PC-9 (cell line): ENCODE data around the gene NAGLU. TPM values are rescaled to one million over a fixed set of nuclear protein-coding genes. Genes with fewer than 3 reads are reported as not detected.

Experiments
- BruUV-seq: library from RNA; stranded (reverse); fragments of 400-500 nt; replicated peaks from 2 replicates; lab custom pipeline; 2021; lab: Mats Ljungman, UMichigan
- CTCF ChIA-PET: fragments of 300-600 bp; sonication (Branson Sonifier 250); formaldehyde crosslinking; loops from one replicate; lab custom pipeline; 2022; ENCODE audit warnings: antibody characterized with exemption; lab: Charles Lee
- POLR2A ChIA-PET: fragments of 300-600 bp; sonication (Branson Sonifier 250); formaldehyde crosslinking; loops from one replicate; lab custom pipeline; 2022; ENCODE audit warnings: antibody characterized with exemption; ENCODE audit not compliant: unreplicated experiment; lab: Charles Lee
- DNase-seq, 2 experiments: peaks; one replicate each; pipeline versions ENCODE4 v3.0.0 to v3.0.0-alpha.2; 2015 to 2022; ENCODE audit warnings: mixed read lengths in 1 of 2
- H2AFZ ChIP-seq: fragments of 200-600 bp; sonication (generic); 2 replicates; pipeline ENCODE4 v1.8.1; 2017; ENCODE audit warnings: antibody characterized with exemption
- H3F3A ChIP-seq: fragments of 200-600 bp; sonication (generic); 2 replicates; pipeline ENCODE4 v1.8.1; 2017; ENCODE audit warnings: antibody characterized with exemption, mild to moderate bottlenecking, low read depth; ENCODE audit not compliant: insufficient read depth
- H3K27ac ChIP-seq: fragments of 200-600 bp; sonication (generic); 2 replicates; pipeline ENCODE4 v1.6.1; 2016; ENCODE audit warnings: mixed run types
- H3K27me3 ChIP-seq: fragments of 200-600 bp; sonication (generic); 2 replicates; pipeline ENCODE4 v1.6.1; 2016; ENCODE audit warnings: low read depth, mixed run types; ENCODE audit not compliant: insufficient read depth
- H3K36me3 ChIP-seq: fragments of 200-600 bp; sonication (generic); 2 replicates; pipeline ENCODE4 v1.6.1; 2016; ENCODE audit warnings: low read depth, mixed run types
- H3K4me1 ChIP-seq: fragments of 200-600 bp; sonication (generic); replicated peaks from 2 replicates; pipeline ENCODE4 v1.6.1; 2016; ENCODE audit warnings: mixed run types; ENCODE audit not compliant: insufficient read depth
- H3K4me2 ChIP-seq: fragments of 200-600 bp; sonication (generic); 2 replicates; pipeline ENCODE4 v1.6.1; 2017; ENCODE audit warnings: mixed run types
- H3K4me3 ChIP-seq: fragments of 200-600 bp; sonication (generic); 2 replicates; pipeline ENCODE4 v1.6.1; 2016; ENCODE audit warnings: mixed run types
- H3K79me2 ChIP-seq: fragments of 200-600 bp; sonication (generic); 2 replicates; pipeline ENCODE4 v1.6.1; 2017; ENCODE audit warnings: low read depth, mixed run types
- H3K9me2 ChIP-seq: fragments of 200-600 bp; sonication (generic); 2 replicates; pipeline ENCODE4 v1.8.1; 2017; ENCODE audit warnings: mild to moderate bottlenecking; ENCODE audit not compliant: insufficient read depth
- H3K9me3 ChIP-seq: fragments of 200-600 bp; sonication (generic); 2 replicates; pipeline ENCODE4 v1.8.1; 2016; ENCODE audit warnings: low read depth; ENCODE audit not compliant: insufficient read depth
- H4K20me1 ChIP-seq: fragments of 200-600 bp; sonication (generic); 2 replicates; pipeline ENCODE4 v1.8.1; 2017; ENCODE audit not compliant: insufficient read depth
- EZH2 ChIP-seq: fragments of 200-600 bp; sonication (generic); IDR thresholded peaks from 2 replicates; pipeline ENCODE4 v1.8.0; 2017; ENCODE audit warnings: antibody characterized with exemption, low read depth
- intact Hi-C: fragments of 100-400 bp; cut with micrococcal nuclease; formaldehyde crosslinking; loops from one replicate; pipeline ENCODE4 v1.10.0; 2022; ENCODE audit not compliant: unreplicated experiment
- total RNA-seq: library from RNA; stranded (reverse); gene quantifications from 2 replicates; pipeline ENCODE4 v1.2.3, GENCODE V29; 2021
- TF ChIP-seq, protein P1 (sequence below): fragments of 200-600 bp; sonication (generic); conservative IDR thresholded peaks from 2 replicates; pipeline ENCODE4 v1.6.1; 2017; ENCODE audit warnings: mixed run types, antibody characterized with exemption, mild to moderate bottlenecking, moderate library complexity

The NAGLU gene
- total RNA-seq, 1 experiment from 2014 or later, result 18.2 TPM

DNA sequence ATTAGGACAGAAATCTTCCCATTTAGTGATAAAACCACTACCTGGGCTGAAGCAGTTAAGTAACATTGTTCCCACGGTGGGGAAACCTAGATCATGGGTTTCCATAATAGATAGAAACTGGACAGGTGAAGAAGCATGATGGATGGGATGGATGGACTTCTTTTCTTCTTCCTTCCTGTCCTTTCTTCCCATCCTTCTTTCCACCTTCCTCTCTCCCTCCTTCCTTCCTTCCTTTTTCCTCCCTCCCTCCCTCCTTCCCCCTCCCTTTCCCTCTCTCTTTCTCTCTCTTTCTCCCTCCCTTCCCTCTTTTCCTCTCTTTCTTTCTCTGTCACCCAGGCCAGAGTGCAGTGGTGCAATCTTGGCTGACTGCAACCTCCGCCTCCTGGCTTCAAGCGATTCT lies 38.4 kb downstream of the NAGLU start:
- Histone ChIP-seq H2AFZ (no peak overlapping the region), H3K79me2 (peaks cover 22% of the 10 kb centered on the region), H3K27me3 (no peaks in the 10 kb centered on the region), H3K4me2 (no peak overlapping the region), H4K20me1 (no peaks in the 10 kb centered on the region), H3K36me3 (0 out of 2 replicates have a peak, but pooled peaks cover 15% of the 10 kb centered on the region), H3F3A (peaks cover 53% of the 10 kb centered on the region), H3K9me3 (no peaks in the 10 kb centered on the region), H3K27ac (no peak overlapping the region), H3K4me1 (peaks cover 17% of the 10 kb centered on the region; the same call in 1 of the 2 replicates), H3K9me2 (no peaks in the 10 kb centered on the region), H3K4me3 (no peak overlapping the region)
- BruUV-seq, result no TSS peak
- TF ChIP-seq, protein P1, sequence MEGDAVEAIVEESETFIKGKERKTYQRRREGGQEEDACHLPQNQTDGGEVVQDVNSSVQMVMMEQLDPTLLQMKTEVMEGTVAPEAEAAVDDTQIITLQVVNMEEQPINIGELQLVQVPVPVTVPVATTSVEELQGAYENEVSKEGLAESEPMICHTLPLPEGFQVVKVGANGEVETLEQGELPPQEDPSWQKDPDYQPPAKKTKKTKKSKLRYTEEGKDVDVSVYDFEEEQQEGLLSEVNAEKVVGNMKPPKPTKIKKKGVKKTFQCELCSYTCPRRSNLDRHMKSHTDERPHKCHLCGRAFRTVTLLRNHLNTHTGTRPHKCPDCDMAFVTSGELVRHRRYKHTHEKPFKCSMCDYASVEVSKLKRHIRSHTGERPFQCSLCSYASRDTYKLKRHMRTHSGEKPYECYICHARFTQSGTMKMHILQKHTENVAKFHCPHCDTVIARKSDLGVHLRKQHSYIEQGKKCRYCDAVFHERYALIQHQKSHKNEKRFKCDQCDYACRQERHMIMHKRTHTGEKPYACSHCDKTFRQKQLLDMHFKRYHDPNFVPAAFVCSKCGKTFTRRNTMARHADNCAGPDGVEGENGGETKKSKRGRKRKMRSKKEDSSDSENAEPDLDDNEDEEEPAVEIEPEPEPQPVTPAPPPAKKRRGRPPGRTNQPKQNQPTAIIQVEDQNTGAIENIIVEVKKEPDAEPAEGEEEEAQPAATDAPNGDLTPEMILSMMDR, result no peak
- TF ChIP-seq EZH2, result no peak
- ChIA-PET POLR2A (interaction anchor here (0.7 kb wide), 1 partner anchor 450 kb away, joined by 4 read pairs; no protein-coding TSS in a partner anchor), CTCF (no interaction called here)
- intact Hi-C loops, result no loop called here
- DNase-seq, result no peak

DNA sequence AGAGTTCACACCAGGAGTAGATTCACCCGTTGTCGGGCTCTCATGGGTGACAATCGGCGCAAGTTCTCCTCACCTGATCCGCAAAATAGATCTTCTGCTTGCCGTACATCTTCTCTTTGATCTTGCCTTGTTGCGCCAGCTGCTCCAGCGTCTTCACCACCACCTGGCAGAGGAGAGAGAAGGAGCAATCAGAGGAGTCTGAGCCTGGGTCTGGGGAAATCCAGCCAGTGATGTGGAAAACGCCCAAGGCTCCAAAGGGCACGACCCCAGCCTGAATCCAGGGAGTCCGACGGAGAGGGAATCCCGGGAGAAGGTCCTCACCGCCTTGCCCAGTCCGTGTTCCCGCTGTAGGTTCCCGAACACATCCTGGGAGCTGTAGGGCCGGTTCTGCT lies 41.1 kb downstream of the NAGLU start:
- H3K4me1 ChIP-seq, result peaks cover 17% of the 10 kb centered on the region; the same call in 1 of the 2 replicates
- H3K4me3 ChIP-seq, result peak overlapping the region; percentile 94
- ChIA-PET POLR2A (interaction anchor here (0.6 to 0.7 kb wide), 2 partner anchors 287 to 907 kb away, joined by 3 to 8 read pairs; partner anchors contain the start of gene DHX8), CTCF (interaction anchor here (0.6 to 2.1 kb wide), 5 partner anchors 10 to 552 kb away, joined by 3 to 5 read pairs (median 3); no protein-coding TSS in a partner anchor)
- no peak overlapping the region for H3K27ac ChIP-seq
- no peaks in the 10 kb centered on the region for H3K9me3 ChIP-seq
- H3F3A ChIP-seq, result peaks cover 52% of the 10 kb centered on the region
- H3K9me2 ChIP-seq, result no peaks in the 10 kb centered on the region
- peaks cover 11% of the 10 kb centered on the region; the same call in 1 of the 2 replicates for H3K36me3 ChIP-seq
- peaks cover 21% of the 10 kb centered on the region for H3K79me2 ChIP-seq
- no peak for TF ChIP-seq EZH2
- TF ChIP-seq, protein P1, result no peak
- peak overlapping the region; percentile 97 for H3K4me2 ChIP-seq
- peak overlapping the region; percentile 96 for H2AFZ ChIP-seq
- no peak for DNase-seq
- TSS peak; percentile 24 for BruUV-seq
- intact Hi-C loops, result loop anchor here (5.0 kb wide), 2 partner anchors 245 to 360 kb away; partner anchors contain the start of gene BECN1
- no peaks in the 10 kb centered on the region for H4K20me1 ChIP-seq
- H3K27me3 ChIP-seq, result no peaks in the 10 kb centered on the region

DNA sequence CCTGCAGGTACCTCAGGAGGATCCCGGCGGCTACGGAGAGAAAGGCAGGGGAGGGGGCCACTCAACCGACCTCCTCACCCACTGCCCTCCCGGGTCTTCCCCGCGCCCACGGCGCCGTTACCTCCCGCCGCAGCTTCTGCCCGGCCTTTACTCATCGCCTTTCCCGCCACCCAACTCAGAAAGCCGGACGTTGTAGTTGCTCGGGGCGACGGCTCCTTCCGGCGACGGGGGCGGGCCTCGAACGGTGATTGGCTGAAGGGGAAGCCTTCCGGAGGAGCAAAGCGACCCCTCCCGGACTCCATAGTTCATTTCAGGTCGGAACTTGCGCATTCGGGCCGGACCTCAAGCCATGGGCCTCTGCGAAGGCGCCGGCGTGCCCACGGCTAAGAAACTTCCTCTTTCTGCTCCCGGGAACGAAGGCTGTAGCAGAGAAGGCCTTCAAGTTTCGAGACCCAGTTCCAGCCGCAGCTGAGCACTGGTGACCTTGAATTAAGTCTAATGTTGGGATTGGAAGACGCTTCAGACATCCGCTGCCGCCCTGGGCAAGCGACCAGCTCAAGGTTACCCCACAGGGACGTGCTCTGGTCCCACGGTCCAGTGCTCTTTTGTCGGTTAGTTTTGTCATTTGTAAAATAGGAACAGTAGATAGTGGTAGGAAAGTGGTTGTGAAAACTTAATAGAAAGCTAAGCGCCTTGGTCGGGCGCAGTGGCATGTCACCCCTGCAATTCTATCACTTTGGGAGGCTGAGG lies 41.7 kb downstream of the NAGLU start, which contains the start of gene PSMC3IP:
PSMC3IP (minus strand) TSS at position 198 of the 750 bp plus-strand sequence; CDS start at position 155, 43 bp downstream.
- TSS peak; percentile 64 for BruUV-seq
- TF ChIP-seq, protein P1, result peak; percentile 53
- TF ChIP-seq EZH2, result no peak

More for the DNA sequence above, 41.7 kb downstream of the NAGLU start, which contains the start of gene PSMC3IP:
- ChIA-PET CTCF (interaction anchor here (0.5 to 2.1 kb wide), 17 partner anchors 10 to 561 kb away, joined by 3 to 12 read pairs (median 4); partner anchors contain the start of genes BECN1 and PLEKHH3), POLR2A (interaction anchor here (0.6 to 1.1 kb wide), 8 partner anchors 10 to 509 kb away, joined by 3 to 8 read pairs (median 4); no protein-coding TSS in a partner anchor)
- Histone ChIP-seq H3F3A (peaks cover 56% of the 10 kb centered on the region), H2AFZ (peak within 1 kb of the TSS; percentile 96), H3K27ac (peak within 1 kb of the TSS; percentile 31), H3K4me1 (peaks cover 17% of the 10 kb centered on the region; the same call in 1 of the 2 replicates), H3K36me3 (peaks cover 15% of the 10 kb centered on the region; the same call in 1 of the 2 replicates), H3K9me2 (no peaks in the 10 kb centered on the region), H3K79me2 (peaks cover 21% of the 10 kb centered on the region), H3K27me3 (no peaks in the 10 kb centered on the region), H3K4me3 (peak within 1 kb of the TSS; percentile 94), H4K20me1 (no peaks in the 10 kb centered on the region), H3K4me2 (peak within 1 kb of the TSS; percentile 97), H3K9me3 (no peaks in the 10 kb centered on the region)
- intact Hi-C loops, result loop anchor here (1.0 to 5.0 kb wide), 4 partner anchors 102 to 360 kb away; partner anchors contain the start of gene BECN1
- peak; percentile 84 to 91 for DNase-seq
